Measurements from ENCODE around the gene SLC22A8.
"Not testable (repeated sequence)": the region's sequence is repeated elsewhere in the genome, so short reads cannot be mapped to it uniquely, and the experiment has no call there.

SLC22A8 gene, protein sequence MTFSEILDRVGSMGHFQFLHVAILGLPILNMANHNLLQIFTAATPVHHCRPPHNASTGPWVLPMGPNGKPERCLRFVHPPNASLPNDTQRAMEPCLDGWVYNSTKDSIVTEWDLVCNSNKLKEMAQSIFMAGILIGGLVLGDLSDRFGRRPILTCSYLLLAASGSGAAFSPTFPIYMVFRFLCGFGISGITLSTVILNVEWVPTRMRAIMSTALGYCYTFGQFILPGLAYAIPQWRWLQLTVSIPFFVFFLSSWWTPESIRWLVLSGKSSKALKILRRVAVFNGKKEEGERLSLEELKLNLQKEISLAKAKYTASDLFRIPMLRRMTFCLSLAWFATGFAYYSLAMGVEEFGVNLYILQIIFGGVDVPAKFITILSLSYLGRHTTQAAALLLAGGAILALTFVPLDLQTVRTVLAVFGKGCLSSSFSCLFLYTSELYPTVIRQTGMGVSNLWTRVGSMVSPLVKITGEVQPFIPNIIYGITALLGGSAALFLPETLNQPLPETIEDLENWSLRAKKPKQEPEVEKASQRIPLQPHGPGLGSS

DNA sequence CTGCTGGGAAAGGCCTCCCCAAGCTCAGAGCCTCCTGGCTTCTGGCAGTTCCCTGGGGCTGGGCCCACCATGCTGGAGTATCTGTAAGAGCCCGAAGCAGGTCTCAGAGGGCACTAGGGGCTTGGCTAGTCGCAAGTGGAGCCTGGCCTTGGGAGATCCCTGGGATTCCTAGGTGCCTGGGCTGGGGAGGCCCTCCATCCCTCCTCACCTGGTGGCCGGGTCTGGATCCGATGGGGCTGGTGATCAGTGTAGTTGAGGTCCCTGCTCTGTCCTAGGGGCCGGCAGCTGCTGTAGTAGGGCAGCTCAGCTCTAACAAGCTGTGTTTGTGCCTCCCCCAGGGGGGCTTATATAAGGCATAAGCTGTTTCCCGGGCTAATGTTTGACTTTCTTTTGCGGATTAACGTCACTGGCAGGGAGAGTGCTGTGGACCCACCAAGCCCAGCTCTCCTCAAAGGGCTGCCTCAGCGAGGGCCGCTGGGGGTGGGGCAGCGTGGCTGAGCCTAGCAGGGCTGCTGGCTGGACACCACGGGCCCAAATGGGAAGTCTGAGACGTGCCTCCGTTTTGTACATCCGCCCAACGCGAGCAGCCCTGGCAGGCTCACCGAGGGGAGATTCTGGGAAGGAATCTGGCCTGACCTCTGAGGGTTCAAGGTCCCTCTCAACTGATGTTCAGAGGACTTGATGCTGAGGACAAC, at the start of gene SLC22A8:
SLC22A8 (minus strand) TSS at position 321 of the 695 bp plus-strand sequence. CDS start 883 bp downstream, outside the sequence.
- DNase-seq (ENCODE audit: low read depth), result no peak
- TF ChIP-seq, protein P1, sequence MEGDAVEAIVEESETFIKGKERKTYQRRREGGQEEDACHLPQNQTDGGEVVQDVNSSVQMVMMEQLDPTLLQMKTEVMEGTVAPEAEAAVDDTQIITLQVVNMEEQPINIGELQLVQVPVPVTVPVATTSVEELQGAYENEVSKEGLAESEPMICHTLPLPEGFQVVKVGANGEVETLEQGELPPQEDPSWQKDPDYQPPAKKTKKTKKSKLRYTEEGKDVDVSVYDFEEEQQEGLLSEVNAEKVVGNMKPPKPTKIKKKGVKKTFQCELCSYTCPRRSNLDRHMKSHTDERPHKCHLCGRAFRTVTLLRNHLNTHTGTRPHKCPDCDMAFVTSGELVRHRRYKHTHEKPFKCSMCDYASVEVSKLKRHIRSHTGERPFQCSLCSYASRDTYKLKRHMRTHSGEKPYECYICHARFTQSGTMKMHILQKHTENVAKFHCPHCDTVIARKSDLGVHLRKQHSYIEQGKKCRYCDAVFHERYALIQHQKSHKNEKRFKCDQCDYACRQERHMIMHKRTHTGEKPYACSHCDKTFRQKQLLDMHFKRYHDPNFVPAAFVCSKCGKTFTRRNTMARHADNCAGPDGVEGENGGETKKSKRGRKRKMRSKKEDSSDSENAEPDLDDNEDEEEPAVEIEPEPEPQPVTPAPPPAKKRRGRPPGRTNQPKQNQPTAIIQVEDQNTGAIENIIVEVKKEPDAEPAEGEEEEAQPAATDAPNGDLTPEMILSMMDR (IDR thresholded peaks at IDR 0.05; ENCODE audit: low read depth, low read length, missing control alignments), result no peak
- H3K4me3 ChIP-seq (ENCODE audit: low read depth, low read length), result no peak within 1 kb of the TSS

DNA sequence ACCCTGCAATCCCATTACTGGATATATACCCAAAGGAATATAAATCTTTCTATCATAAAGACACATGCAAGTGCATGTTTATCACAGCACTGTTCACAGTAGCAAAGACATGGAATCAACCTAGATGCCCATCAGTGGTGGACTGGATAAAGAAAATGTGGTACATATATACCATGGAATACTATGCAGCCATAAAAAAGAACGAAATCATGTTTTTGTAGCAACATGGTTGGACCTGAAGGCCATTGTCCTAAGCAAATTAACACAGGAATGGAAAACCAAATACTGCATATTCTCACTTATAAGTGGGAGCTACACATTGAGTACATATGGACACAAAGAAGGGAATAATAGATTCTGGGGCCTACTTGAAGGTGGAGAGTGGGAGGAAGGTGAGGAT, 30.6 kb upstream of the SLC22A8 start:
- not testable (repeated sequence) for H3K4me3 ChIP-seq (ENCODE audit: low read depth, low read length); DNase-seq (ENCODE audit: low read depth)

DNA sequence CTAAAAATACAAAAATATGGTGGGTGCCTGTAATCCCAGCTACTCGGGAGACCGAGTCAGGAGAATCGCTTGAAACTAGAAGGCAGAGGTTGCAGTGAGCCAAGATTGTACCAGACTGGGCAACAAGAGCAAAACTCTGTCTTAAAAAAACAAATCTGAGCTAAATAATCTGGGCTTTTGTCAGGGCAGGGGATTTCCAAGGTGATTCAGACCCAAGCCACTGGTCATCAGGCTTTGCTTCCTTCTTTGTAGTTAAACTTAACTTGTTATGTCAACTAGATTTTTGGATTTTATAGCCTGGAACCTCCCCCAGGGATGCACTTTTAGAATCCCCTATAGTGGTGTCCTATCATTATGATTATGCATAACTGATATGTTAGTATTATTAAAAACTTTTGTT, 27.0 kb upstream of the SLC22A8 start:
- H3K4me3 ChIP-seq (ENCODE audit: low read depth, low read length), result no peak overlapping the region
- DNase-seq (ENCODE audit: low read depth), result no peak
- TF ChIP-seq, protein P1 (IDR thresholded peaks at IDR 0.05; ENCODE audit: low read depth, low read length, missing control alignments), result no peak

DNA sequence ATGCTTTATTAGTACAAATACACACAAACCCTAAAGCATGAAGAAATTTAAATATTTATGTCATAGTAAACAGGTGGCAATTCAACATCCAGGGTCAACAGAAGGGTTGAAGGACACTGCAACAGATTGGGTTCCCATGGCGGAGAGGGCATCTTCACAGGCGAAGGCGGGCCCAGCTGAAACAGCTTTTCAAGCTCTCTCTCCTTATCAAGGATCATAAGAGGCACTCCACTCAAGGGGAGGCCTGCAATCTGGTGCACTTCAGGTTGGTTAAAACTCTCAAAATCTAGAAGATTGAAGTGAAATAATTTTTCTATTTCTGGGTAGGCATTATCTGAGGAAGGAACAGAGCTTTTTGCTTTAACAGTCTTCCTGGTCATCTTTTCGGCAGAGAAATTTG, 16.8 kb upstream of the SLC22A8 start:
- TF ChIP-seq, protein P1 (IDR thresholded peaks at IDR 0.05; ENCODE audit: low read depth, low read length, missing control alignments), result no peak
- no peak overlapping the region for H3K4me3 ChIP-seq (ENCODE audit: low read depth, low read length)
- DNase-seq (ENCODE audit: low read depth), result no peak

DNA sequence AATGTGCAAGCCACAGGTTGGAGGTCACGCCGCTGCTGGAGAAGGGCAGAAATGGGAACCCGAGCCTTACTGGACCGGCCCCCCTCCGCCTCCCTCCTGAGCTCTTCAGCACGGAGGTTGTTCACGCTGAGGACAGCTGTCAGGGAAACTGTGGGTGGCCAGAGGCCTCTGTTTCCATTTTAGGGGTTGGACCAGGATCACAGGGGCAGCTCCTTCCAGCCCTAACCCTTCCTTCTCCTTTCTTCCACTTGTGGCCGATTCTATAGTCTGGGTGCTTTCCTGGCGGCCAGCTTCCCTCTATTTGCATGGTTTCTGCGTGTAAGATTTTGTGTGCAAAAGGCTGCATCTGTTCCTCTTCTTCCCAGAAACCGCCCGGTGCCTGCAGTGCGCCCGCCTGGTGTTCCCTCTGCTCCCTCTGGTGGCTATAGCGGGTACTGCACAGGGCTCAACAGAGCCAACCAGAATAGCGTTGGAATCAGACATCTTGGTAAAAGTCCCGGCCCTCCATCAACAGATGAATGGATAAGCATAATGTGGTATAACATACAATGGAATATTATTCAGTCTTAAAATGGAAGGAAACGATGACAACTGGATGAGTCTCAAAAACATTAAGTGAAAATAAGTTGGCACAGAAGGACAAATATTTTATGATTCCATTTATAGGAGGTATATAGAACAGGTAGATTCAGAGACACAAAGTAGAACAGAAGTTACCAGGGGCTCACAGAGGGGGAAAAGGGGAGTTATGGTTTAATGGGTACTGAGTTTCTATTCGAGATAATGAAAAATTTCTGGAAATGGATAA, 8.4 kb upstream of the SLC22A8 start:
- DNase-seq (ENCODE audit: low read depth), result peak; percentile 15
- no peak overlapping the region for H3K4me3 ChIP-seq (ENCODE audit: low read depth, low read length)
- TF ChIP-seq, protein P1 (IDR thresholded peaks at IDR 0.05; ENCODE audit: low read depth, low read length, missing control alignments), result peak; percentile 98

DNA sequence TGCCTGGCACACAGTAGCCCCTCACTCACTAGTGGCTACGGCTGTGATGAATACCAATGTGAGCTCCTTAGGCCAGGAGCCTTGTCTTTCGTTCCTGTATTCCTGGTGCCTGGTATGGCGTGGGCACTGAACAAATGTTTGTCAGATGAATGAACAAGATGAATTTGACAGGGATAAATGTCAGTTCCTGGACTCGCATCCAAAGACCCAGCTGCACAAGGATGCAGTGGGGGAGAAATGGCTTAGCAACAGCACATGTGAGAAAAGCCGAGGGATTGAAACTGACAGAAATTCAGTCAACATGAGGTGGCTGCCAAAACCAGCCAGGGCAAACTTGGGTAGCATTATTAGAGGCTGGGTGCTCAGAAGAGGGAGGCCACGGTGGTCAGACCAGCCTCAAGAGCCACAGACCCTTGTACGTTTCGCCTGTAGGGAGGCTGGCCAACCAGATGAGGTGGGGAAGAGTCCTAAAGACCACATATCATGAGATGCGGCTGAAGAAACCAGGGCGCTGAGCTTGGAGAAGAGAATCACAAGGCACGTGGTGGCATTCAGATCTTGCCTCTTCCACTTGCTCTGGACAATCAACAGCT, 7.7 kb upstream of the SLC22A8 start:
- TF ChIP-seq, protein P1 (IDR thresholded peaks at IDR 0.05; ENCODE audit: low read depth, low read length, missing control alignments), result no peak
- no peak overlapping the region for H3K4me3 ChIP-seq (ENCODE audit: low read depth, low read length)
- no peak for DNase-seq (ENCODE audit: low read depth)
